GM19452 (cell line): ENCODE data around the gene ERI3.

ENCODE experiments used
- ATAC-seq: cut with Tn5 transposase; IDR thresholded peaks from one replicate; pipeline ENCODE4 v1.9.1; 2021; ENCODE audit not compliant: unreplicated experiment

The ERI3 gene, protein sequence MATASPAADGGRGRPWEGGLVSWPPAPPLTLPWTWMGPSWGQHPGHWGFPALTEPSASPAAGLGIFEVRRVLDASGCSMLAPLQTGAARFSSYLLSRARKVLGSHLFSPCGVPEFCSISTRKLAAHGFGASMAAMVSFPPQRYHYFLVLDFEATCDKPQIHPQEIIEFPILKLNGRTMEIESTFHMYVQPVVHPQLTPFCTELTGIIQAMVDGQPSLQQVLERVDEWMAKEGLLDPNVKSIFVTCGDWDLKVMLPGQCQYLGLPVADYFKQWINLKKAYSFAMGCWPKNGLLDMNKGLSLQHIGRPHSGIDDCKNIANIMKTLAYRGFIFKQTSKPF

DNA sequence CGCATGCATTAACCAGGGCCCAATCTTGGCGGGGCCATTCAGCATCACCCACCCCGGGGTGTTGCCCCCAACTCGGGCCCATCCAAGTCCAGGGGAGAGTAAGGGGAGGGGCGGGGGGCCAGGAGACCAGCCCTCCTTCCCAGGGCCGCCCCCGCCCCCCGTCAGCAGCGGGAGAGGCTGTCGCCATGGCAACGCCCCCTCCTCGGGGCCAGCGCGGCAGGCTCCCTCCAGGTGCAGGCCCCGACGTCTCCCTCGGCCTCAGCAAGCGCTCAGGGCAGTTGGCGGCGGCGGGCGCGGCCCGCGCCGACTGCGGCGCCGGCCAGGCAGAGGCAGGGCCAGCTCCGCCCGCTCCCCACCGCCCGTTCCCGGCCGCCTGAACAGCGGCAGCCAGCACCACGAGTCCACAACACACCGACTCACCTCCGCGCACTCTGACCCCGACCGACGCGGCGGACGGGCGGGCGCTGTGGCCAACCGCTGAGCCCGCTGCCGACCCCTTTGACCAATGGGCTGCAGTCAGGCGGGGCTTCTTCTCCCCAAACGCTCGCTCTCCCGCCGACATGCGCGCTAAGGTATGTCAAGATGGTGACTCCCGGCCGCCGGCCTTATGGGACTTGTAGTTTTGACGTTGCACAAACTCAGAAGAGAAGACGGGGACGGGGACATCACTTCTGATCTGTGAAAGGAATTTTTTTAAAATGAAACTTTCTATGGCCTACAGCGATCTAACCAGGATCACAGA lies at the start of gene ERI3:
ERI3 (minus strand) TSS at position 418 of the 742 bp plus-strand sequence; CDS start at position 187, 231 bp downstream.
- peak; percentile 100 for ATAC-seq

DNA sequence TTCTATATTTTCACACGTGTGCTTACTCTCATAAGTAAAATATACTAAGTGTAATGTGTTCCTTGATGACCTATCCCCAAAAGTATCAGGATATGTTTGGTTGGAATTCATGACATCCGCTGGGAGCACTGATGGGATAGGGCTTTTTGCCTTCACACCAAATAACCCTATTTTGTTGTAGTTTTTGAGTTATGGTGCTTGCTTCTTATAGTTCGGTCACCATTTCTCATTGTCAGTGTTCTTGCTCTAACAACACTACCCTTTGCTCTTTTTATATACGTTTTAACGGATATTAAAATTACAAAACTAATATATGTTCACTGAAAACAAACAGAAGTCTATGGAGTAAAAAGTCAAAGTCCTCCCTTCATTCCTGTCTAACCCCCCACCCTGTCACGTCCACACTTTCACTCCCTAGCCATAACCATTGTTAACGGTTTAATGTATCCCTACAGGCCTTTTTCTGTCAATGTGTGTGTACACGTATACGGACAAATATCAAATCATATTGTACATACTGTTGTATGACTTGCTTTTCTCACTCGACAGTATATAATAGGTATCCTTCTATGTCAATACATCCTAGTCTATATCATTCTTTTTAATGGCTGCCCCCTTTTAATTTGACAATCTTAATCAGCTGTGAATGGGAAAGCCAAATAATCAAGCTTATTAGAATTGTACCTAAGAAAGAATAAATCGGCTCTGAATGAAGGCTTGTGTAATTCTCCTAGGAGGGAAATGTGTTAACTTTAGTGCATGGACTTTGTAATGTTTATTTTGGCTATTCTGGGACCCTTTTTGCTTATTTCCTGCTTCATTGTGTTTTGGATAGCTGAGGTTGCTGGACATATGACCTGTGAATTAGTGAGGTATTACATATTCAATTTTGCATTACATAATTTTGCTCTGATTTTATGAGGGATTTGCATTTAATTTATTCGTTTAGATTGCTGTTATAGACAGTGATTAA lies 46.5 kb upstream of the ERI3 start:
- no peak for ATAC-seq

DNA sequence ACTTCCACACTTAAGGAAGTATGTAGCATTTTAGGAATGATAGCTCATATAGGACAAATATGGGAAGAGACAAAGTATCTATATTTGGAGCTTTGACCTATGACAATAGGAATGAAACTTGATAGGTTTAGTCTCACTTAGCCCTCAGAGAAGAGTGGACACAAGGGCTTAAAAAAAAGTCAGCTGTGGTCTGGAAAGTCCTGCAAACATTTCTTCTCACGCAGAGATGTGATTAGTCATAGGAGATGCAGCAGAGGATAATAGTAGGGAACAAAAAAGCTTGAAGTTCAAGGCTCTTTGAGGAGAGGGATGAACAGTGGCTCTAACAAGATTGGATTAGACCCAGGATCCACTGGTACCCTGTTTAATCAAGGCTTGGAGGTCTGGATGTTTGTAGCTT lies 35.2 kb upstream of the ERI3 start:
- no peak for ATAC-seq

DNA sequence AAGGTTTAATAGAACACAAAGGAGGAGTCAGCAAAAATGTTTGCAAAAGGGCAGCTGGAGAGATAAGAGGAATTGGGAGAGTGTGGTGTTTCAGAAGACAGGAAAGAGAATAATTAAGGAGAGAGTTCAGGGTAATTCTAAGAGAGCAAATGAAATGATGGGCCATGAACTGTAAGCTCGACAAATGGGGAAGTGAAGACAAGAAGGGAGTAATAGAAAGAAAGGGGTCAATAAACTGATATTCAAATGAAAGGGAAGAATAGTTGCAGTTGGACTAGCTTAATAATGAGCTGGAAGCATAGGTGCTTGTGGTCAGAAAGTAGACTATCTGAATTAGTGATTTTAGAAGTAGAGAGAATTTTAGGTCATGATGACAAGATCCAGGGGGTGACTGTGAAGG lies 34.4 kb upstream of the ERI3 start:
- no peak for ATAC-seq

DNA sequence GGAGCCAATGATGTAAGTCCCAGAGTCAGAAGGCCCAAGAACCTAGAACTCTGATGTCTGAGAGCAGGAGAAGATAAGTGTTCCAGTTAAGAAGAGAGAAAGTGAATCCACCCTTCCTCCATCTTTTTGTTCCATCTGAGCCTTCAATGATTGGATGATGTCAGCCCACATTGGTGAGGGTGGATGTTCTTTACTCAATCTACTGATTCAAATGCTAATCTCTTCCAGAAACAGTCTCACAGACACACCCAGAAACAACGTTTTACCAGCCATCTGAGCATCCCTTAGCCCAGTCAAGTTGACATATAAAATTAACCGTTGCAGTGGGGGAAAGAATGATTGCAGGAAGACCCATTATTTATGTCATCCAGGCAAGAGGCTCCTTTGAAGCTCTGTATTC lies 33.5 kb upstream of the ERI3 start:
- ATAC-seq, result no peak

DNA sequence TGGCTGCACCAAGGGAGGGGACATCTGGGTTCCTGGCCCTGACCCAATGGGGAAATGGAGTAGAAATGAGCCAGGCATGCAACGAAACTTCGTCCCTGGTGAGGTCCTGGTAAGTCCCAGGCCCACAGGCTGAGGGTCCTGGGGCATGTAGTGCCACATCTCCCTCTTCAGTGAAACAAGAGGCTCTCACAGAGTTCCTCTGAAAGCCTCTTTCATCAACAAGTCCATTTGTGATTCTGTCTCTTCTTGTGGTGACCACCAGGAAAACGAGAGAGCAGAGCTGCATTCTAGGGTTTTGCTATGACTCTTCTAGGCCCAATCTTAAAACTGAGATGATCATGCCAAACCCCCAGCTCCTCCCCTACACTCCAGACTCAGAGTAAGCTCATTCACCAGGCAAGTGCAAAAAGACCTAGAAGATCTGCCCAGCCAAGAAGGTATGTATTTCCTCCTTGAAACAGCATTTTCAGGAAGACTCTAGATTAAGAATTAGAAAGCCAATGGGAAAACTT lies 25.7 kb upstream of the ERI3 start:
- no peak for ATAC-seq

DNA sequence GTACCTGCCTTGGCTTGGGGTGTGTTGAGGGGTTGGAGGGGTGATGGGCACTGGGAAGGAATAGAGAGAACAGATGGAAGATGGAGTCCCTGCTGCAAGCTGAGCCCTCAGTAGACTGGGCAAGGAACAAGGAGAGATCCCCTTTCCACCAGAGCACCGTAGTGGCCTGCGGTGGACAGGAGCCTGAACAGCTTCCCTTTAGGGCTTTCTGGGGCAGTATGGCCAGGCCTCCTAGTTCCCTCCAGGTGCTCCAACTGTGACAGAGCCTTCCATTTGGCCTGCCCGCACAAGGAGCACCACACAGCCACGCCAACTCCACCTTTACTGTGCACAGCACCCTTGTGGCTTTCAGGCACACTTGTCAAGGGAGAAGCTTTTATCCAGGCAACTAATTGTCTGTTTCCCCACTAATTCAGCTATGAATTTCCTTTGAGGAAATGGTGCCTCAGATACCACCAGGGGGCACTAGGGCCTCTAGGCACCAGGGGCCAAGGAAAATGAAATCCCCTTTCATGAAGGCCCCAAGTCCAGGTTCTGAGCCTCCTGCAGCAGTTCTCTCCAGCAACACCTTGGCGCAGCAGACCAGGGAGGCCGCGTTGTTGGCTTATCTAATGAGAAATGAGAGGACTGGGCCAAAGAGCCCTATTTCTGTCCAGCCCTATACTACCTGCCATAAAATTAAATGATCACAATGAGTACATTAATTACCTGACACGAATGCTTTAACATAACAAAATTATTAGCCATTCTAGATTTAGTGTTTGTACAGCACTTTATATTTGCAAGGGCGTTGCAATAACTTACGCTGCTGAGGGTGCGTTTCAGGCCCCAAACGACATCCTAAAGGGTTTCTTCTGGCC lies 23.1 kb upstream of the ERI3 start:
- ATAC-seq, result no peak

DNA sequence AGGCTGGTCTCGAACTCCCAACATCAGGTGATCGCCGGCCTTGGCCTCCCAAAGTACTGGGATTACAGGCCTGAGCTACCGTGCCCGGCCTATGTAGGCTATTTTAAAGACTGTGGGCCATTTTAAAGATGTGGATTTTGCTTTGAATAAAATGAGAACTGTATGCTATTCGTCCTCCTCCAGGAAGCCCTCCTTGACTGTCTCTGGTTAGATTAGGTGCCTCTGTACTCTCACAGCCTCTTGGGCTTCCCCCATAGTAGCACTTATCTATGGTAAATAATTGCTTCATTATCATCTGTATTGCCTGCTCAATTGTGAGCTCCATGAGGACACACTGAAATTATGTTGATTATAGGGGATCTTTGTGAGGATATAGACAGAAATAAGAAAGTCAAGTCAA lies 20.5 kb upstream of the ERI3 start:
- ATAC-seq, result no peak

DNA sequence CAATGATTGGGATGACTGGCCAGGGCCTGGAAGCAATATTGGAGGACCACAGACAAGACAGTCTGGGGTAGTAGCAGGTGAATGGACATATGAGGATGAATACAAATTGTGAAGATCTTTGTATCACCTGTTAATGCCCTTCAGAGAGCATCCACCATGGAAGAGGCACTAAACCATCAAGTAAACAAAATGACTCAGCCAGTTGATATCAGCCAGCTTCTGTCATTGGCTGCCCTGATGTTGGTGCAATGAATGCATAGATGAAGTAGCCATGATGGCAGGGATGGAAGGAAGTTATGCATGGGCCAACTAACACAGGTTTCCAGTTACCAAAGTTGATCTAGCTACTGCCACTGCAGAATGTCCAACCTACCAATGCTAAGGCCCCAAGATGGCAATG lies 16.1 kb upstream of the ERI3 start:
- no peak for ATAC-seq

DNA sequence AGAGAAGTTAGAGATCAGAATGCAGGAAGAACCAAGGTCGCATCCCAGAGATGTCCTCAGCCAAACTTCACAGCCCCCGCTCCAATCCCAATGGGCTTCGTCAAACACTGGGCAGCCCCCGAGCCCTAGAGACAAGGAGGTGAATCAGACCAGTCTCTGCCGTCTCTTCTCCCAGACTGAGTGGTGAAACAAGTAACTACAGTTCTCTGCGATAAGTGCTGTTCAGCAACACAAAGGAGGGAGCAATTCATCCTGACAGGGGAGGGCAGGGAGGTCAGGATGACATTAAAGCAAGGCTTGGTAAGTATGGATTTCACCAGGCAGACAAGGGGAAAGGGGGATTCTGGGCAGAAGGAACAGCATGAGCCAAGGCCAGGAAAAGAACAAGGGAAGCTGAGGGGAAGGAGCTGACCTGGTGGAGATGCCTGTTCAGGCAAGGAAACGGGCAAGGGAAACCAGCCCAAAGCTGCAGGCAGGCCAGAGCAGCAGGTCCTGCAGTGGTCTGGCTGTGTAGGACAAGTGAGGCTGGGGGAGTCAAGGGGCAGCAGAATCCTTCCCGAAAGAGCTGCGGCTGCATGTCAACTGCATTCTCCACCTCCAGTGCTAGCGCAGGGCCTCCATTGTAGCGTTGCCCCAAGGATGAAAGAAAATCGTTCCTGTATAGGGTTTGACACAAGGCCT lies 13.6 kb upstream of the ERI3 start:
- ATAC-seq, result no peak

DNA sequence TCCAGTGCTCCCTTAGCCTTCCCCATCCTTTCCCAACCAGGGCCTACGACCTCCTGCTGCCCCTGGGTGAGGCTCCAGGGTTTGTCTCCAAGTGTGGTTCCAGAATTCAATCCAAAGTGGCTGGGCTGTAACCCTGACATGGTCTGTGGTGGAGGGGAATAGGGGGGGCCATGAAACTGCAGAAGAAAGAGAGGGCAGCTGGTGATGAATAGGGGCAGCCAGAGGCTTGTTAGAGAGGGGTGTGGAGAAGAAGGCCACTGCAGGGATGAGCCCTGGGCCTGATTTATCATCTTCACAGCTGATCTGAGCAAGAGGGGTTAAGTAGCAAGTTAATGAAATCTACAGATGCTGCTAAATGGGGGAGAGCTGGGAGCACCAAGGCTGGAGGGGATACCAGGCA lies 12.9 kb upstream of the ERI3 start:
- no peak for ATAC-seq

DNA sequence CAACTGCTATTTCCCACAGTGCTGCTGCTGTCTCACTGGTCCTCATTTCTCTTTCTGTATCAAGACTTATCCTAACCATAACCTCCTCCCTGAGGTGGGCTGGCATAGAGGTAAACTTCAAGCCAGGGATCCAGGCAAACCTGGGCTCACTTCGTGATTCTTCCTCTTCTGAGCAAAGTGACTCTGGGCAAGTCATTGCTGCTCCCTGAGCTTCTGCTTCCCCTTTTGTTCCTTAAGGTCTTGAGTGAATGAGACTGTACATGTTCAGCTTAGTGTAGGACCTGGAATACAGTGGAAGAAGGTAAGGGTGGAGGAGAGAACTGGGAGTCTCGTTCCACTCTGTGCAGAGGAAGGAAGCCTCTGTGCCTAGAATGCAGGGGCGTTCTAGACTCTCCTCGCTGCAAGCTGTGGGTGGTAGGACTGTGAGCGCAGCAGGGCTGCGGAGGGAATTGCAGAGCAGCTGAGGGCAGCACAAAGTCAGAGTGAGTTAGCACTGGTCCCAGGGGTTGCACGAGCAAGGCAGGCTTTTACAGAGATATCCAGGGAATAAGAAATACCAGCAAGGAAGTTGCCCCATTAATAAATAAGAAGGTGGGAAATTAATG lies 11.4 kb upstream of the ERI3 start:
- no peak for ATAC-seq

DNA sequence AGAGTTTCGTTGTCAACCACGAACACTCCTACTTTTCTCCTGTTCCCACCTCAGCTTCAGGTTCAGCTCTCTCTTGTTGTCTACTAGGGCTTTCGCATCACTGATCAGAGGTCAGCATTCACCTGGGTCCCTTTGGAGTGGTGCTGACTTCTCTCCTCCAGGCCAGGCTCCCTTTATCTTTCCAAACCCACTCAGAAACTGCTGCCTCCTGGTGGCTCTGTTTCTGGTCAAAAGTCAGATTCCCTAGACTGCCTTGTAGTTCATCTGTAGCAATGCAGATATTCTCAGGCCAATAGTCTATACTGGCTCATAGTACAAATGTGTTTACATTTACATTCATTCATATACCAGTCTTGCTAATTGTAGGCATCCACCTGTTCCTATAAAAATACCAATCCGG lies 6.4 kb upstream of the ERI3 start:
- no peak for ATAC-seq

DNA sequence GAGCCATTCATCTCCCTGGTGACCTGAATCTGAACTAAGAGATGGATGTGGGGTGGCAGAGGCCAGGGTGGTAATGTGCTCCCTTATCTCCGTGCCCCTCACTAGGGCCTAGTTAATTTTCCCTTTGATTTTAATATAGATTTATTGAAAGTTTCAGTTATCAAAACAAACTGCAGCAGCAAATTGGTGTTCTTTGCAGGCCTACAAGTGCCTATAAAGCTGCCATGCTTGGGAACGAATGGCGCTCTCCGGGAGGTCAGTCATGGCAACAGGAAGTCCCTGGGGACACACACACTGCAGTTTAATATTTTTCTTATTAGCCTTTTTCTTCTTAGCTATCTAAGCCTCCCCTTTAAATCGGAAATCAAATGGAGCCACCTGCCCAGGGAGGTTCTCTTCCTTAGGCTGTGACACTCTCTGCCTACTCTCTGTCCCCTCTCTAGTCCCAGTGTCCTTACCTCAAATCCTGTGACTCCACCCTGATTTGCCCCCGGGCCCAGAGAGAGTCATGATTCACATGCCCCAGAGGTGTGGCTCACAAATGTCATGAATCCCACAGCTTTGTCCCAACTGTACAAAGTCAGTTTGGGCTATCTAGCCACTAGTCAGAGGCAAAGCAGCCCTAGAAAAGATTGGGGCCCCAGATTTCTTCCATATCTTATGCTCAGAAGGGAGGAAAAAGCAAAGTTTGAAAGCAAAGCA lies 4.3 kb upstream of the ERI3 start:
- ATAC-seq, result no peak

DNA sequence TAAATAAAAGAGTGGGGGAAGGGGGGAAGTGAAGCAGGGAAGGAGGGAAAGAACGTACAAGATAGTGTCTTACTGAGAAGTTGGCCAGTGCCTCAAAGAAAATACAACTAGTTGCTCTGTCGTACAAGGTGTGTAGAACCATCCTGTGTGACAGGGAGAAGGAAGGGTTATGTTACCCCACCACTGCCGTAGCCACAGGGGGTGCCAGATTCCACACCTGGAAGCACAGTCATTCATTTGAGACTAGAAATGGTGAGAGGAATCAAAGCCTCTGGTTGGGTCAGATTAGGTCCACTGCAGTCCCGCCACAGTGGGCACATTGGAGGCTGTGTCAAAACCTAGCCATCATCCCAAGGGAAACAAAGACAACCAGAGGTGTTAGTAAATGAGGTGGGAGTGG lies 2.7 kb upstream of the ERI3 start:
- ATAC-seq, result no peak

DNA sequence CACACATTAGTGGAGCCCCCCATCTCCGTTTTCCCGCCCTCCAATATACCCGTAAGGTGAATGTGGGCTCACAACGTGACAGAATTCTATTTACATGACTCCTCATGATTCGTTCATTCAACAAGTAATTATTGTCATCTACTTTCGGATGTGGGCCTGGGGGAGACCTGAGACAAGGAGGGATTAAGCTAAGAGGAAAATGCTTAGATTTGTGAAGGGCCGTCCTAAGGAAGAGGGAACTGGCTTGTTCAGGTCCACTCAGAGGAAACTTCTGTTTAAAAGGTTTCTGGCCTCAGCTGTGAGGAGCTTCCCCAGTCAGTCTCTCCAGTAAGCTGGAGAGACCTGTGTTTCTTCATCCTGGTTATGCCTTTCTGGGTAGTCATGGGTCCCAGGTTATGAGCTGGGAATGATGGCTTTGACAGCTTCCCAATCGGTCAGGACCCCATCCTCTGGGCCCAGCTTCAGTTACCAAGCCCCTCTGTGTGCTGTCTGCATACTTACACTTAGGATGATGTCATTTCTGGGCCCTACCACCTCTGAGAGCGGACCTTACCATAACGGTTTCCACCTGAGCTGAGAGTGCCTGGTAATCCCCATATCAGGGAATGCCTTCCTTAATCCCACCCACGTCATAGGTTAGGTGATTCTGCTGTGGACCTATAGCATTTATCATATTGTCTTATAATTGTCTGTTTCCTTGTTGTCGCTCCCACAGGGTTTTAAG lies 687 bp upstream of the ERI3 start:
- no peak for ATAC-seq

DNA sequence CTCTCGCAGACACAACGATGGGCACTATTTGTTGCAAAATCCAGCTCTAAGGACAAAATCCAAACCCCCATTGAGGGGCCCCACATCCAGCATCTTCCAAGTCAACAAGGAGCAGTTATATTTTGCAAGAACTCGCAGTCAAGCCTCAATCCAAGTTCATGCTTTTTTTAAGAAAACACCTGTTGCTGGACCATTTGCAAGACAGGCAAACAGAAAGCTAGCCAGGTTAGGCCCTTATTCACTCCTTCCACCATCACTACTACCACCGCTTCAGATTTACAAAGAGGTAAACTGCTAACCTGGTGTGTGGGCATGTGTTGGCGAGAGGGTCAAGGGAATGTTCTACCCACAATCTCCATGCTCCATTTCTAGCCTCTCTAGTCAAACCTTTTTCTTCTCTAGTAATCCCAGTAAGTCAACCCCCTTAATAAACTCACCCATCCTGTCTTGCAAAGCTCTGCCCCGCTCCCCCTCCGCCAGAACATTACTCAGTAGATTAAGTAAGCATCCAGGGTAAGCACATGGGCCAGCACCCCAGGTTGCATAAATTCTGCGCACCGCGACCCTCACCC lies 703 bp downstream of the ERI3 start:
- ATAC-seq, result no peak

DNA sequence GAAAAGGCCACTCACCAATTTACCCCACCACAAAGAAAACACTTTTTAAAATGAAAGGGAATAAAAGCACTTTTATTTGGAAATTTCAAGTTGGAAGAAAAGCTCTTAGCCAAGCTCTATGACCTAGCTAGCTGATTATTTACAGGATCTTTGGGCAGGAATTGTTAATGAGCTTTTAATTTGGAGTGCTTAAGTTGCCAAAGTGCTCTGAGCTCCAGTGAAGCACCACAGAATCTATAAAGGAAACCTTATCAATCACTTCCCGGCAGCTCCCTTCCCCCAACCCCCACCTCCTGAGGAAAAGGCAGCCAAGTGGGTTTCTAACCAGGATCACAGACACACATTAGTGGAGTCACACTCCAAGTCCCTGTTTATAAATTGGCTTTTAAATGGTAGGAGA lies 1.5 kb downstream of the ERI3 start:
- no peak for ATAC-seq
